ENCODE data around the gene POLR2H.

The POLR2H gene

DNA sequence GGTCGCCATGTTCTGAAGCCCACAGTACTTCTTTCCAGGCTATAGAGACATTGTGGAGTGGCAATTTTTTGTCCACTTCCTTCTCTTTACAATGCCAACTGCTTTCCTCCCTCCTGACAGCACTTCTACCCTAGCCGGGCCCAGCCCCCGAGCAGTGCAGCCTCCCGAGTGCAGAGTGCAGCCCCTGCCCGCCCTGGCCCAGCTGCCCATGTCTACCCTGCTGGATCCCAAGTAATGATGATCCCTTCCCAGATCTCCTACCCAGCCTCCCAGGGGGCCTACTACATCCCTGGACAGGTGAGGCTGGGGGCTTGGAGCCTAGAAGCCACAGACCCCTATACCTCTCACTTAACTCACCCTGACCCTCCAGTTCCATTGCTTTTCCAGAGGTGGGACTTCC lies 44.3 kb upstream of the POLR2H start:
- no peak for DNase-seq (ENCODE audit: low read depth)
- H3K4me3 ChIP-seq (ENCODE audit: control insufficient read depth, low read depth, low read length) = peak overlapping the region; percentile 91
- TF ChIP-seq, protein P1, sequence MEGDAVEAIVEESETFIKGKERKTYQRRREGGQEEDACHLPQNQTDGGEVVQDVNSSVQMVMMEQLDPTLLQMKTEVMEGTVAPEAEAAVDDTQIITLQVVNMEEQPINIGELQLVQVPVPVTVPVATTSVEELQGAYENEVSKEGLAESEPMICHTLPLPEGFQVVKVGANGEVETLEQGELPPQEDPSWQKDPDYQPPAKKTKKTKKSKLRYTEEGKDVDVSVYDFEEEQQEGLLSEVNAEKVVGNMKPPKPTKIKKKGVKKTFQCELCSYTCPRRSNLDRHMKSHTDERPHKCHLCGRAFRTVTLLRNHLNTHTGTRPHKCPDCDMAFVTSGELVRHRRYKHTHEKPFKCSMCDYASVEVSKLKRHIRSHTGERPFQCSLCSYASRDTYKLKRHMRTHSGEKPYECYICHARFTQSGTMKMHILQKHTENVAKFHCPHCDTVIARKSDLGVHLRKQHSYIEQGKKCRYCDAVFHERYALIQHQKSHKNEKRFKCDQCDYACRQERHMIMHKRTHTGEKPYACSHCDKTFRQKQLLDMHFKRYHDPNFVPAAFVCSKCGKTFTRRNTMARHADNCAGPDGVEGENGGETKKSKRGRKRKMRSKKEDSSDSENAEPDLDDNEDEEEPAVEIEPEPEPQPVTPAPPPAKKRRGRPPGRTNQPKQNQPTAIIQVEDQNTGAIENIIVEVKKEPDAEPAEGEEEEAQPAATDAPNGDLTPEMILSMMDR (conservative IDR thresholded peaks at IDR 0.05; ENCODE audit: control insufficient read depth, insufficient read depth, low read depth, low read length) = no peak

DNA sequence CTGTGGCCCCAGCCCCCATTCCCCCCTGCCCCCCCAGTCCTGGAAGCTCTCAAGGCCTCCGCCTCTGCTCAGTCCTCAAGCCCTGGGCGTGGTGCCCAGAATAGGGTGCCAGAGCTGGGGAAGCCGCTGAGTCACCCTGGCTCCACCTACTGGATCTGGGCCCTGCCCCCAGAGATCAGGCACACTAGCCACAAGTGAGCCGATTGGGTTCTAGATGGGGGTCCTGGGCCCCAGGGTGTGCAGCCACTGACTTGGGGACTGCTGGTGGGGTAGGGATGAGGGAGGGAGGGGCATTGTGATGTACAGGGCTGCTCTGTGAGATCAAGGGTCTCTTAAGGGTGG lies 41.4 kb upstream of the POLR2H start:
- peak overlapping the region; percentile 27 for H3K4me3 ChIP-seq (ENCODE audit: control insufficient read depth, low read depth, low read length)
- peak; percentile 98 for DNase-seq (ENCODE audit: low read depth)
- TF ChIP-seq, protein P1 (conservative IDR thresholded peaks at IDR 0.05; ENCODE audit: control insufficient read depth, insufficient read depth, low read depth, low read length) = no peak

DNA sequence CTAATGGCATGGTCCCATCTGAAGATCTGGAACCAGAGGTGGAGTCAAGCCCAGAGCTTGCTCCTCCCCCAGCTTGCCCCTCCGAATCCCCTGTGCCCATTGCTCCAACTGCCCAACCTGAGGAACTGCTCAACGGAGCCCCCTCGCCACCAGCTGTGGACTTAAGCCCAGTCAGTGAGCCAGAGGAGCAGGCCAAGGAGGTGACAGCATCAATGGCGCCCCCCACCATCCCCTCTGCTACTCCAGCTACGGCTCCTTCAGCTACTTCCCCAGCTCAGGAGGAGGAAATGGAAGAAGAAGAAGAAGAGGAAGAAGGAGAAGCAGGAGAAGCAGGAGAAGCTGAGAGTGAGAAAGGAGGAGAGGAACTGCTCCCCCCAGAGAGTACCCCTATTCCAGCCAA lies 39.8 kb upstream of the POLR2H start:
- no peak for DNase-seq (ENCODE audit: low read depth)
- TF ChIP-seq, protein P1 (conservative IDR thresholded peaks at IDR 0.05; ENCODE audit: control insufficient read depth, insufficient read depth, low read depth, low read length) = no peak
- H3K4me3 ChIP-seq (ENCODE audit: control insufficient read depth, low read depth, low read length) = no peak overlapping the region

DNA sequence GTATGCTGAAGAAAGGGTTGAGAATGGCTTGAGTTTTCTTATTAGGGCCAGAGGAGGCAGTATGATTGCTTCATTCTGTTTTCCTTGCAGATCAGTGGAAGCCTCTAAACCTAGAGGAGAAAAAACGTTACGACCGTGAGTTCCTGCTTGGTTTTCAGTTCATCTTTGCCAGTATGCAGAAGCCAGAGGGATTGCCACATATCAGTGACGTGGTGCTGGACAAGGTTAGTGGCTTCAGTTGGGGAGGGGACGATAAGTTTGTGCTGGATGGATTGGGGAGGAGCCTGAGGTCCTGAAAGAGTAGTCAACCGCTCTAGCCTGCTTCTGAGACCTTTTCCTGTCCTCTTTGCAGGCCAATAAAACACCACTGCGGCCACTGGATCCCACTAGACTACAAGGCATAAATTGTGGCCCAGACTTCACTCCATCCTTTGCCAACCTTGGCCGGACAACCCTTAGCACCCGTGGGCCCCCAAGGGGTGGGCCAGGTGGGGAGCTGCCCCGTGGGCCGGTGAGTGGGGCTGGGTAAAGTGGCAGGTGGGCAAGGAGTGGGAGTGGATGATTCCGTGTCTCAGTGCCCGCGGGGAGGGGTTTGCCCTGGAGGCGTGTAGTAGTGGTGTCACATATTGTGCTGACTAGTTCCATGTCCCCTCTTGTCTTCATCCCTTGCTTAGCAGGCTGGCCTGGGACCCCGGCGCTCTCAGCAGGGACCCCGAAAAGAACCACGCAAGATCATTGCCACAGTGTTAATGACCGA lies 38.6 kb upstream of the POLR2H start:
- H3K4me3 ChIP-seq (ENCODE audit: control insufficient read depth, low read depth, low read length) = no peak overlapping the region
- TF ChIP-seq, protein P1 (conservative IDR thresholded peaks at IDR 0.05; ENCODE audit: control insufficient read depth, insufficient read depth, low read depth, low read length) = no peak
- peak; percentile 90 for DNase-seq (ENCODE audit: low read depth)

DNA sequence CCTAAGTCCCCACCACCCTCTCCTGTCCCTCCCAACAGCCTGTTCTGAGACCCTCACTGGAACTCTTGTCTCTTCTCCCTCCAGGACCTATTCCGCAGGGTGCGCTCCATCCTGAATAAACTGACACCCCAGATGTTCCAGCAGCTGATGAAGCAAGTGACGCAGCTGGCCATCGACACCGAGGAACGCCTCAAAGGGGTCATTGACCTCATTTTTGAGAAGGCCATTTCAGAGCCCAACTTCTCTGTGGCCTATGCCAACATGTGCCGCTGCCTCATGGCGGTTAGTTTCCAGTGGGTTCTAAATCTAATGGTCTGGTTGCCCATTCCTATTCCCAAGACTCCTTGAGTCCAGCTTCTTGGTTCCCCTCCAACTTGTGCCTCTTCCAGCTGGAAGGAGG lies 37.8 kb upstream of the POLR2H start:
- no peak overlapping the region for H3K4me3 ChIP-seq (ENCODE audit: control insufficient read depth, low read depth, low read length)
- TF ChIP-seq, protein P1 (conservative IDR thresholded peaks at IDR 0.05; ENCODE audit: control insufficient read depth, insufficient read depth, low read depth, low read length) = no peak
- no peak for DNase-seq (ENCODE audit: low read depth)

DNA sequence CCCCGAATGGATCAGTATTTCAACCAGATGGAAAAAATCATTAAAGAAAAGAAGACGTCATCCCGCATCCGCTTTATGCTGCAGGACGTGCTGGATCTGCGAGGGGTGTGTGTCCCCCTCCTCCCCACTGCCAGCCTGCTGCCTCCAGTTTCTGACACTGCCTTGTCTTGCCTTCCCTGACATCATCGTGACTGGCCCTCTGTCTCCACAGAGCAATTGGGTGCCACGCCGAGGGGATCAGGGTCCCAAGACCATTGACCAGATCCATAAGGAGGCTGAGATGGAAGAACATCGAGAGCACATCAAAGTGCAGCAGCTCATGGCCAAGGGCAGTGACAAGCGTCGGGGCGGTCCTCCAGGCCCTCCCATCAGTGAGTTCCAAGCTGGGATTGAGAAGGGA lies 36.2 kb upstream of the POLR2H start:
- DNase-seq (ENCODE audit: low read depth) = no peak
- TF ChIP-seq, protein P1 (conservative IDR thresholded peaks at IDR 0.05; ENCODE audit: control insufficient read depth, insufficient read depth, low read depth, low read length) = no peak
- no peak overlapping the region for H3K4me3 ChIP-seq (ENCODE audit: control insufficient read depth, low read depth, low read length)
